ENCODE results near the gene APOC1. TPM values are rescaled to one million over a fixed set of nuclear protein-coding genes. Genes with fewer than 3 reads are reported as not detected.
A peak's percentile ranks its signal among the peaks of the same experiment; 100 is the strongest.

The APOC1 gene
- total RNA-seq, 1 donor from 2014 or later, result 16.1 TPM

- TF ChIP-seq EZH2 (IDR thresholded peaks at IDR 0.05), result no peak
- TF ChIP-seq CTCF (IDR thresholded peaks at IDR 0.05), result no peak
- no peak for TF ChIP-seq EZH2phosphoT487 (IDR thresholded peaks at IDR 0.05)
- Mint-ChIP-seq H3K27me3 (ENCODE audit: insufficient read depth, low read depth) (peaks cover 4% of the 10 kb centered on the region), H3K9me3 (no peaks in the 10 kb centered on the region), H3K4me3 (peak overlapping the region; percentile 38), H3K4me1 (peaks cover 24% of the 10 kb centered on the region), H3K36me3 (peaks cover 11% of the 10 kb centered on the region), H3K27ac (peak overlapping the region; percentile 63)
- Histone ChIP-seq H3K79me2 (ENCODE audit: low read depth) (peaks cover 56% of the 10 kb centered on the region), H3K4me1 (peaks cover 7% of the 10 kb centered on the region), H3F3A (ENCODE audit: low read depth) (peaks cover 3% of the 10 kb centered on the region), H3K36me3 (no peaks in the 10 kb centered on the region), H2AFZ (replicated peaks) (no peak overlapping the region), H3K9me3 (ENCODE audit: low read depth) (no peaks in the 10 kb centered on the region), H4K20me1 (ENCODE audit: low read depth) (peaks cover 47% of the 10 kb centered on the region), H3K4me2 (no peak overlapping the region), H3K9ac (no peak overlapping the region), H3K27me3 (no peaks in the 10 kb centered on the region), H3K27ac (no peak overlapping the region), H3K4me3 (no peak overlapping the region)
- no peak for DNase-seq (ENCODE audit: low spot score)
Measured at GRCh38 chr19:44959691-44960090, 45.3 kb downstream of the APOC1 start.

- H3K4me3 ChIP-seq, result no peak overlapping the region
- H2AFZ ChIP-seq (replicated peaks), result no peak overlapping the region
- H3K4me3 Mint-ChIP-seq, result no peak overlapping the region
- no peak overlapping the region for H3K27ac Mint-ChIP-seq
- DNase-seq (ENCODE audit: low spot score), result no peak
- H3K4me1 Mint-ChIP-seq, result peaks cover 14% of the 10 kb centered on the region
- H3K9me3 ChIP-seq (ENCODE audit: low read depth), result no peaks in the 10 kb centered on the region
- peaks cover 14% of the 10 kb centered on the region for H3K36me3 Mint-ChIP-seq
- H3K4me2 ChIP-seq, result no peak overlapping the region
- no peak overlapping the region for H3K9ac ChIP-seq
- peaks cover 3% of the 10 kb centered on the region for H3K4me1 ChIP-seq
- no peak overlapping the region for H3K27ac ChIP-seq
- TF ChIP-seq EZH2 (IDR thresholded peaks at IDR 0.05) (no peak), EZH2phosphoT487 (IDR thresholded peaks at IDR 0.05) (no peak), CTCF (IDR thresholded peaks at IDR 0.05) (no peak)
- no peaks in the 10 kb centered on the region for H3F3A ChIP-seq (ENCODE audit: low read depth)
- H3K36me3 ChIP-seq, result no peaks in the 10 kb centered on the region
- peaks cover 47% of the 10 kb centered on the region for H3K79me2 ChIP-seq (ENCODE audit: low read depth)
- H3K27me3 Mint-ChIP-seq (ENCODE audit: insufficient read depth, low read depth), result peaks cover 2% of the 10 kb centered on the region
- H3K9me3 Mint-ChIP-seq, result no peaks in the 10 kb centered on the region
- H4K20me1 ChIP-seq (ENCODE audit: low read depth), result peaks cover 39% of the 10 kb centered on the region
- H3K27me3 ChIP-seq, result no peaks in the 10 kb centered on the region
Measured at GRCh38 chr19:44960906-44961728, 46.7 kb downstream of the APOC1 start.

GRCh38 chr19:44961821-44962220 lies 47.4 kb downstream of the APOC1 start:
- Mint-ChIP-seq H3K4me3 (no peak overlapping the region), H3K27me3 (ENCODE audit: insufficient read depth, low read depth) (peaks cover 2% of the 10 kb centered on the region), H3K27ac (no peak overlapping the region), H3K9me3 (no peaks in the 10 kb centered on the region), H3K4me1 (peaks cover 7% of the 10 kb centered on the region), H3K36me3 (peaks cover 14% of the 10 kb centered on the region)
- Histone ChIP-seq H3F3A (ENCODE audit: low read depth) (no peaks in the 10 kb centered on the region), H3K4me3 (no peak overlapping the region), H3K36me3 (no peaks in the 10 kb centered on the region), H3K4me2 (no peak overlapping the region), H2AFZ (replicated peaks) (no peak overlapping the region), H3K27ac (no peak overlapping the region), H3K79me2 (ENCODE audit: low read depth) (peaks cover 40% of the 10 kb centered on the region), H3K27me3 (no peaks in the 10 kb centered on the region), H3K9ac (no peak overlapping the region), H3K9me3 (ENCODE audit: low read depth) (no peaks in the 10 kb centered on the region), H3K4me1 (no peaks in the 10 kb centered on the region), H4K20me1 (ENCODE audit: low read depth) (peaks cover 32% of the 10 kb centered on the region)
- TF ChIP-seq EZH2phosphoT487 (IDR thresholded peaks at IDR 0.05) (no peak), EZH2 (IDR thresholded peaks at IDR 0.05) (no peak), CTCF (IDR thresholded peaks at IDR 0.05) (no peak)
- DNase-seq (ENCODE audit: low spot score), result no peak
